ENCODE data around the gene PTBP3.

- TF ChIP-seq, protein P1, sequence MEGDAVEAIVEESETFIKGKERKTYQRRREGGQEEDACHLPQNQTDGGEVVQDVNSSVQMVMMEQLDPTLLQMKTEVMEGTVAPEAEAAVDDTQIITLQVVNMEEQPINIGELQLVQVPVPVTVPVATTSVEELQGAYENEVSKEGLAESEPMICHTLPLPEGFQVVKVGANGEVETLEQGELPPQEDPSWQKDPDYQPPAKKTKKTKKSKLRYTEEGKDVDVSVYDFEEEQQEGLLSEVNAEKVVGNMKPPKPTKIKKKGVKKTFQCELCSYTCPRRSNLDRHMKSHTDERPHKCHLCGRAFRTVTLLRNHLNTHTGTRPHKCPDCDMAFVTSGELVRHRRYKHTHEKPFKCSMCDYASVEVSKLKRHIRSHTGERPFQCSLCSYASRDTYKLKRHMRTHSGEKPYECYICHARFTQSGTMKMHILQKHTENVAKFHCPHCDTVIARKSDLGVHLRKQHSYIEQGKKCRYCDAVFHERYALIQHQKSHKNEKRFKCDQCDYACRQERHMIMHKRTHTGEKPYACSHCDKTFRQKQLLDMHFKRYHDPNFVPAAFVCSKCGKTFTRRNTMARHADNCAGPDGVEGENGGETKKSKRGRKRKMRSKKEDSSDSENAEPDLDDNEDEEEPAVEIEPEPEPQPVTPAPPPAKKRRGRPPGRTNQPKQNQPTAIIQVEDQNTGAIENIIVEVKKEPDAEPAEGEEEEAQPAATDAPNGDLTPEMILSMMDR (IDR thresholded peaks at IDR 0.05), result no peak
- no peak for TF ChIP-seq HMGXB4 (CRISPR knock-in tag; IDR thresholded peaks at IDR 0.05)
These were observed 159.8 kb downstream of the PTBP3 start for GRCh38 chr9:112173489-112174221.
